K562 (cell line): Measurements from ENCODE around the gene ITGA3. TPM values are rescaled to one million over a fixed set of nuclear protein-coding genes. Genes with fewer than 3 reads are reported as not detected.
A peak's percentile ranks its signal among the peaks of the same experiment; 100 is the strongest.

Experiments
- ZNF318 ChIP-seq, 2 experiments: fragments of 450-650 bp; IDR thresholded peaks; 2 replicates each; pipeline ENCODE4 v1.6.1; 2016; ENCODE audit warnings: mild to moderate bottlenecking in 2 of 2, borderline replicate concordance in 1 of 2, low read depth in 1 of 2, moderate library complexity in 1 of 2
- polyA plus RNA-seq, 8 experiments: library from polyadenylated mRNA; depleted of rRNA in 4 of 8; stranded (reverse) in 5 of 8; unstranded in 3 of 8; fragments of >200 nt; fragmentation: Nextera tagmentation in 2 of 8; fragmentation: Illumina TruSeq in 1 of 8; extraction: Ambion mirVana in 2 of 8; extraction: Trizol in 1 of 8; gene quantifications; 2 replicates each; pipeline versions ENCODE4 v1.2.1 to v1.2.3, GENCODE V29; 2011 to 2014; ENCODE audit warnings: inconsistent platforms in 1 of 8, missing spikeins in 1 of 8
- total RNA-seq, 7 experiments: library from RNA; depleted of rRNA in 6 of 7; stranded (reverse); fragments of >200 nt in 6 of 7; fragmentation: Illumina TruSeq in 2 of 7; extraction: Trizol in 2 of 7; gene quantifications; 2 replicates each; pipeline versions ENCODE4 v1.2.1 to v1.2.3, GENCODE V29; 2011 to 2021; ENCODE audit warnings: low replicate concordance in 1 of 7
- TF ChIP-seq, protein P1 (sequence below), 2 experiments: IDR thresholded peaks; 2 replicates each; pipeline ENCODE4 v1.6.1; 2011; ENCODE audit warnings: borderline replicate concordance in 1 of 2, control low read depth in 1 of 2, low read depth in 1 of 2, low read length in 1 of 2, mild to moderate bottlenecking in 1 of 2, mixed read lengths in 1 of 2, moderate library complexity in 1 of 2; ENCODE audit not compliant: insufficient read depth in 1 of 2, insufficient read length in 1 of 2, poor library complexity in 1 of 2, severe bottlenecking in 1 of 2; ENCODE audit errors: extremely low read depth in 1 of 2

ITGA3 gene
- total and polyA plus RNA-seq, 9 of the 15 experiments (the other 6 are each of a cell fraction or from before 2014, with no cell fraction given), result 0.03 to 0.75 (median 0.14) TPM; not detected in 2

GRCh38 chr17:50101346-50102163, 45.6 kb downstream of the ITGA3 start (continued):
- TF ChIP-seq ZNF318 (IDR thresholded peaks at IDR 0.05; ENCODE audit: borderline replicate concordance in 1 of 2, low read depth in 1 of 2), result 0 out of 4 replicates have a peak, but pooled peaks of 1 of the 2 experiments have one; percentile 38
- TF ChIP-seq, protein P1, sequence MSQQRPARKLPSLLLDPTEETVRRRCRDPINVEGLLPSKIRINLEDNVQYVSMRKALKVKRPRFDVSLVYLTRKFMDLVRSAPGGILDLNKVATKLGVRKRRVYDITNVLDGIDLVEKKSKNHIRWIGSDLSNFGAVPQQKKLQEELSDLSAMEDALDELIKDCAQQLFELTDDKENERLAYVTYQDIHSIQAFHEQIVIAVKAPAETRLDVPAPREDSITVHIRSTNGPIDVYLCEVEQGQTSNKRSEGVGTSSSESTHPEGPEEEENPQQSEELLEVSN (IDR thresholded peaks at IDR 0.05; ENCODE audit: borderline replicate concordance in 1 of 2, extremely low read depth in 1 of 2, insufficient read depth in 1 of 2, insufficient read length in 1 of 2, low read depth in 1 of 2, low read length in 1 of 2, poor library complexity in 1 of 2, severe bottlenecking in 1 of 2), result peak in 1 of 2 experiments; percentile 6
